ENCODE data around the gene IQSEC1.
A peak's percentile ranks its signal among the peaks of the same experiment; 100 is the strongest.

IQSEC1 gene

DNA sequence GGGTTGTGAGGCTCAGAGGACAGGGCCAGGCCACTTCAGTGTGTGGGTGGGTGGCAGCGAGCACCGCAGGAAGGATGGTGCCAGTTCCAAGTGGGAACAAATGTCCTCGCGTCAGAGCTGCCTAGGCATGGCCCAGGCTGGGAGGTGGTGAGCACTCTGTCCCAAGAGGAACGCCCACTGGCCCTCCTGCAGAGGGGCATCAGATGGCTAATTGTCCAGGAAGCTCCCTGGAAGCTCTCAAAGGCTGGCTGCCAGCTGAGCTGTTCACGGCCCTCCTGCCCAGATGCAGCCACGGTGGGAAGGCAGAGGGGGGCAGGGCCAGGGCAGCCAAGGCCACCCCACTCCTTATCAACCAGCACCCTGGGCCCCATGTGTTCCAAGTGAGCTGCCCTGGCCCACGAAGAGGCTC, 55.2 kb downstream of the IQSEC1 start:
- peak; percentile 26; the same call in 1 of the 2 replicates for TF ChIP-seq NFIC (IDR thresholded peaks at IDR 0.05)
- TF ChIP-seq EGR1 (IDR thresholded peaks at IDR 0.05), result no peak

DNA sequence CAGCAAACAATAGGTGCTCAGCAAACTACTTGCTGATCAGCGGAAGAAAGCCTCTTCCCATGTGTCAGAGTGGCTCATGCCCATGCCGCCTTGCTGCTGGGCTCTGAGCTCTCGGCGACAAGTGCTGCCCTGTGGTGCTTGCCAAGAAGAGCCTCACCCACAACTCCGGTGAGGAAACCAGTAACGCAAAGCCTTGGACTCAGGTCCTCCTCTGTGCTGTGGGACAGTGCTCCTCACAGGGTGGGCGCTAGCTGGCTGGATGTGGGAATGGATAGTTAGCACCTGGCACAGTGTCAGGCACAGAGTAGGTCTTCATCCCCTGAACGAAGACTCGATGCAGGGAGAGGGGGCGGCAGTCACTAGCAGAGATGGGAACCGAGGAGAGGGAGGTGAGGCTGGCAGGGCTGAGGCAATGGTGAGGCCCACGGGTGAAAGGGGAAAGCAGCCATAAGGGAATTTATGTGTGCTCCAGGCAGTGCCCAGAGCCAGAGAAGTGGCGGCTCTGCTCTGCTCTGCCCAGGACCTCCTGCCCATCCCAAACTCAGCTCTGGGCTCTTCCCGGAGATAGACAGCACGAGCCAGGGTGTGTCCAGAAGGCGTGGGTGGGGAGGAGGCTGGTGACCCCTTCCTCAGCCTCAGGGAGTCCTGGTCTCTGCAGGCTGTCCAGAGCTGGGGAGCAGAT, 55.7 kb downstream of the IQSEC1 start:
- TF ChIP-seq TEAD4 (IDR thresholded peaks at IDR 0.05) (no peak), TCF12 (IDR thresholded peaks at IDR 0.05; ENCODE audit: low read depth) (no peak), RAD21 (IDR thresholded peaks at IDR 0.05; ENCODE audit: low read depth) (no peak), CREB1 (IDR thresholded peaks at IDR 0.05; ENCODE audit: low read depth) (no peak), CEBPB (IDR thresholded peaks at IDR 0.05) (no peak), ZBTB7A (IDR thresholded peaks at IDR 0.05; ENCODE audit: low read depth) (no peak), TAF1 (IDR thresholded peaks at IDR 0.05; ENCODE audit: low read depth) (no peak), NFIC (IDR thresholded peaks at IDR 0.05) (no peak), EGR1 (IDR thresholded peaks at IDR 0.05) (no peak), EP300 (IDR thresholded peaks at IDR 0.05; ENCODE audit: borderline replicate concordance) (no peak), YY1 (IDR thresholded peaks at IDR 0.05; ENCODE audit: low read depth) (no peak), FOXM1 (IDR thresholded peaks at IDR 0.05; ENCODE audit: borderline replicate concordance, low read depth) (no peak)
- TF ChIP-seq, protein P1, sequence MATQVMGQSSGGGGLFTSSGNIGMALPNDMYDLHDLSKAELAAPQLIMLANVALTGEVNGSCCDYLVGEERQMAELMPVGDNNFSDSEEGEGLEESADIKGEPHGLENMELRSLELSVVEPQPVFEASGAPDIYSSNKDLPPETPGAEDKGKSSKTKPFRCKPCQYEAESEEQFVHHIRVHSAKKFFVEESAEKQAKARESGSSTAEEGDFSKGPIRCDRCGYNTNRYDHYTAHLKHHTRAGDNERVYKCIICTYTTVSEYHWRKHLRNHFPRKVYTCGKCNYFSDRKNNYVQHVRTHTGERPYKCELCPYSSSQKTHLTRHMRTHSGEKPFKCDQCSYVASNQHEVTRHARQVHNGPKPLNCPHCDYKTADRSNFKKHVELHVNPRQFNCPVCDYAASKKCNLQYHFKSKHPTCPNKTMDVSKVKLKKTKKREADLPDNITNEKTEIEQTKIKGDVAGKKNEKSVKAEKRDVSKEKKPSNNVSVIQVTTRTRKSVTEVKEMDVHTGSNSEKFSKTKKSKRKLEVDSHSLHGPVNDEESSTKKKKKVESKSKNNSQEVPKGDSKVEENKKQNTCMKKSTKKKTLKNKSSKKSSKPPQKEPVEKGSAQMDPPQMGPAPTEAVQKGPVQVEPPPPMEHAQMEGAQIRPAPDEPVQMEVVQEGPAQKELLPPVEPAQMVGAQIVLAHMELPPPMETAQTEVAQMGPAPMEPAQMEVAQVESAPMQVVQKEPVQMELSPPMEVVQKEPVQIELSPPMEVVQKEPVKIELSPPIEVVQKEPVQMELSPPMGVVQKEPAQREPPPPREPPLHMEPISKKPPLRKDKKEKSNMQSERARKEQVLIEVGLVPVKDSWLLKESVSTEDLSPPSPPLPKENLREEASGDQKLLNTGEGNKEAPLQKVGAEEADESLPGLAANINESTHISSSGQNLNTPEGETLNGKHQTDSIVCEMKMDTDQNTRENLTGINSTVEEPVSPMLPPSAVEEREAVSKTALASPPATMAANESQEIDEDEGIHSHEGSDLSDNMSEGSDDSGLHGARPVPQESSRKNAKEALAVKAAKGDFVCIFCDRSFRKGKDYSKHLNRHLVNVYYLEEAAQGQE (IDR thresholded peaks at IDR 0.05; ENCODE audit: low read depth), result no peak
- TF ChIP-seq, protein P2, sequence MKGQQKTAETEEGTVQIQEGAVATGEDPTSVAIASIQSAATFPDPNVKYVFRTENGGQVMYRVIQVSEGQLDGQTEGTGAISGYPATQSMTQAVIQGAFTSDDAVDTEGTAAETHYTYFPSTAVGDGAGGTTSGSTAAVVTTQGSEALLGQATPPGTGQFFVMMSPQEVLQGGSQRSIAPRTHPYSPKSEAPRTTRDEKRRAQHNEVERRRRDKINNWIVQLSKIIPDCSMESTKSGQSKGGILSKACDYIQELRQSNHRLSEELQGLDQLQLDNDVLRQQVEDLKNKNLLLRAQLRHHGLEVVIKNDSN (IDR thresholded peaks at IDR 0.05), result no peak
- TF ChIP-seq, protein P3, sequence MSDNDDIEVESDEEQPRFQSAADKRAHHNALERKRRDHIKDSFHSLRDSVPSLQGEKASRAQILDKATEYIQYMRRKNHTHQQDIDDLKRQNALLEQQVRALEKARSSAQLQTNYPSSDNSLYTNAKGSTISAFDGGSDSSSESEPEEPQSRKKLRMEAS (IDR thresholded peaks at IDR 0.05), result no peak

DNA sequence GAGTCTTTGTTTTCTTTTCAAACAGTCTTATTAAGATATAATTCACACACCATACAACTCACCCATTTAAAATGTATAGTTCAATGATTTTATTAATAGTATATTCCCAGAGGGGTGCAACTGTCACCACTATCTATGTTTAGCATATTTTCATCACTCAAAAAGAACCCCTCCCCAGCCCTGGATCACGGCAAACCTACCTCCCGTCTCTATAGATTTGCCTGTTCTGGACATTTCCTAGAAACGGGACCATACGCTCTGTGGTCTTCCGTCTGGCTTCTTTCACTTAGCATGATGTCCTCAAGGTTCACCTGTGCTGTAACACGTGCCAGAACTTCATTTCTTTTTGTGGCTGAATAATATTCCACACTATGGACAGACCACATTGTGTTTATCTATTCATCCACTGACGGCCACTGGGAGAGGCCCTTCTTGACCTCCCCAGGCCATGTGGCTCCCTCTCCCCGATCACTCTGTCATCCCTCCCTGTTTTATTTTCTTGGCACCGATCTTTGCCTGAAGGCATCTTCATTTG, 56.4 kb downstream of the IQSEC1 start:
- TF ChIP-seq, protein P2 (IDR thresholded peaks at IDR 0.05), result no peak
- no peak for TF ChIP-seq TAF1 (IDR thresholded peaks at IDR 0.05; ENCODE audit: low read depth)
- TF ChIP-seq CREB1 (IDR thresholded peaks at IDR 0.05; ENCODE audit: low read depth), result no peak

DNA sequence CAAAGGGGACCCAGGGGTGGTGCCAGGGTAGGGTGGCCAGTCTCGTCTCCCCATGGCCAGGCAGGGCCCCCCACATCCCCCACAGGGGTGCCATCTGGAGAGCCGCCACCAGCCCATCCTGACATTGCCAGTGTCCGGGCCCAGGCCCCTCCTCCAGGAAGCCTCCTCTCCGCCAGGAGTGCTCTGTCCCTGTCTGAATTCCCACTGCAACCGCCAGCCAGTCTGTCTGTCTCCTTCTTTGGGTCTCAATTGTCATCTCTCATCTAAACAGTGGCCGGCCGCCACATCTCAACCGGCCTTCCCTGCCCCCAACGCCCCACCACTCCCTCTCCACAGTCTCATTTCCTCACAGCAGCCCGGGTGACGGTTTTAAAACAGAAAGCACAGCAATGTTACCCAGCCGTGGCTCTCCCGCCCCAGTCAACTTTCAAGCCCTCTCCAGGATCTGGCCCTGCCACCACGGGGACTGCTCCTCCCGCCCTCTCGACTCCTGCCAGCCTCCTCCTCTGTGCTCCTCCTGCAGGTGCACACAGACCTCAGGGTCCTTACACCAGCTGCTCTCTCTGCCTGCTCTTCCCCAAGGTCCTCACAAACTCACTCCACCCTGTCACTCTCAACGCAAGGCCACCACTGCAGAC, 57.0 kb downstream of the IQSEC1 start:
- no peak for TF ChIP-seq TCF12 (IDR thresholded peaks at IDR 0.05; ENCODE audit: low read depth)
- no peak for TF ChIP-seq YY1 (IDR thresholded peaks at IDR 0.05; ENCODE audit: low read depth)
- no peak for TF ChIP-seq FOXM1 (IDR thresholded peaks at IDR 0.05; ENCODE audit: borderline replicate concordance, low read depth)
- no peak for TF ChIP-seq EP300 (IDR thresholded peaks at IDR 0.05; ENCODE audit: borderline replicate concordance)
- TF ChIP-seq NFIC (IDR thresholded peaks at IDR 0.05), result no peak
- TF ChIP-seq, protein P1 (IDR thresholded peaks at IDR 0.05; ENCODE audit: low read depth), result no peak
- TF ChIP-seq CEBPB (IDR thresholded peaks at IDR 0.05), result no peak
- no peak for TF ChIP-seq RAD21 (IDR thresholded peaks at IDR 0.05; ENCODE audit: low read depth)

DNA sequence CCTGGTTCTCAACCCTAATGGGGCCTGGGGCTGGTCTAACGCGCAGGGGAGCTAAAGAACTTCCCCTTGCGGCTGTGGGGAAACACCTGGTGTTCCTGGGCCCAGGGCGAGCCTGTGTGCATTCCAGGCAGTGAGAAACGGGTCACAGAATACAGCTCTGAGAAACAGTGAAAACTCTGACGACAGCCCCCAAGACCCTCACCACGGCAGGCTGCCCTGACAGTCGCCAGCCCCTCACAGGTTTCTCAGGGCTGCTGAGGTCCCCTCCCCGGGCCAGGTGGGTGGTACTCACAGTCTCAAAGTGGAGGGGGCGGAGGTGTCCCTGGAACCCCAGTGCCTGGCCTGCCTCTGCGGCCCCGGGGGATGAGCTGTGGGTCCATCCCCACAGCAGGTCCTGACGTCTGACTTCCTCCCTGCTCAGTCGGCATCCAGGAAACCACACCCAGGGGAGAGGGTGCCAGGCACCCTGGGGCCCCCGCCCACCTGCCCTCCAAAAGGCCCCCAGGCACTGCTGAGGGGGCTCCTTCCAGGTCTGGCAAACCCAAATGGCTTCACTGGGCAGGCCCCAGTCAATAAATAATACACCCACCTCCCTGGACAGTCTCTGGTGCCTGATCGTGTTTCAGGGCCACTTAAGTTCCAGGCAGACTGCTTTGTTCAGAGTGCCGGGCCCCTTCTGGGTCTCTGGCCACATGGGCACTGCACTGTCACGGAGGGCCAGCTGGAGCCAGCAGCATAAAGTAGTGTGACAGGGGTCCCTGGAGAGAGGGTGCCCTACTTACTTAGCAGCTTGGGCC, 57.7 kb downstream of the IQSEC1 start:
- TF ChIP-seq EGR1 (IDR thresholded peaks at IDR 0.05), result peak; percentile 21; the same call in 1 of the 2 replicates
- TF ChIP-seq FOXM1 (IDR thresholded peaks at IDR 0.05; ENCODE audit: borderline replicate concordance, low read depth), result no peak

DNA sequence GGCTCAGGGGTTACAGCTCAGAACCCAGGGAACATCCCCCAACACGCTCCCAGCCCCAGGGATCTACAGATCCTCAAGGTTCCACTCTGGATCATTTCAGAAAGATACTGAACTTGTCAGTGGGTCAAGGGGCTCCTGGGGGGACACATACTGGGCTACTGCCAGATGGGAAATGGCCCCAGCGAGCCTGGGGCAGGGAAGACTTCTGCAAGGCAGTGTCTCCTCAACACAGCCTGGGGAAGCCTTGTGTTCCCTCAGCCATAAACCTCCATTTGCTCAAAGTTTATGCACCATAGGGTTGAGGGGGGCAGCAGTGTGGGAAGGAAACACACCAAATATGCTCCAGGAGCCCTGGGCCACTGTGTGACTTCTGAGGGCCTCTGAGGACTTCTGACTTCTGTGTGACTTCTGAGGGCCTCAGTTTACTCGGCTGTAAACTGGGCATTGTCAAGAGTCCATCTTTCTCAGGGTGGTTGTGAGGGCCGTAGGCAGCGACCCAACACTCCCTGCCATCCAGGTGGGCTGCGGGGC, 58.4 kb downstream of the IQSEC1 start:
- TF ChIP-seq TAF1 (IDR thresholded peaks at IDR 0.05; ENCODE audit: low read depth) (no peak), TEAD4 (IDR thresholded peaks at IDR 0.05) (no peak), RAD21 (IDR thresholded peaks at IDR 0.05; ENCODE audit: low read depth) (no peak), TCF12 (IDR thresholded peaks at IDR 0.05; ENCODE audit: low read depth) (no peak), FOXM1 (IDR thresholded peaks at IDR 0.05; ENCODE audit: borderline replicate concordance, low read depth) (no peak), EGR1 (IDR thresholded peaks at IDR 0.05) (no peak), EP300 (IDR thresholded peaks at IDR 0.05; ENCODE audit: borderline replicate concordance) (no peak), YY1 (IDR thresholded peaks at IDR 0.05; ENCODE audit: low read depth) (no peak), CREB1 (IDR thresholded peaks at IDR 0.05; ENCODE audit: low read depth) (no peak), ZBTB7A (IDR thresholded peaks at IDR 0.05; ENCODE audit: low read depth) (no peak)
- TF ChIP-seq, protein P1 (IDR thresholded peaks at IDR 0.05; ENCODE audit: low read depth), result no peak
- TF ChIP-seq, protein P2 (IDR thresholded peaks at IDR 0.05), result no peak
- TF ChIP-seq, protein P3 (IDR thresholded peaks at IDR 0.05), result no peak

Measured in Ishikawa (cell line).